K562 (cell line): Measurements from ENCODE around the gene TMEM129. TPM values are rescaled to one million over a fixed set of nuclear protein-coding genes. Genes with fewer than 3 reads are reported as not detected.

ENCODE experiments used
- ATAC-seq: fragments of 200-7000 bp; cut with Tn5 transposase; 3 replicates; pipeline ENCODE4 v1.9.1; 2020; ENCODE audit warnings: moderate library complexity
- BruUV-seq: library from RNA; stranded (reverse); fragments of 400-500 nt; replicated peaks from 2 replicates; lab custom pipeline; 2021; lab: Mats Ljungman, UMichigan
- CTCF ChIA-PET: fragments of 300-600 bp; formaldehyde crosslinking; extraction: SDS; loops from one replicate; lab custom pipeline; 2021; ENCODE audit warnings: low intra/inter-chr PET ratio; lab: Yijun Ruan, JAX
- POLR2A ChIA-PET: fragments of 300-600, 350-650 bp; sonication (Branson Sonifier 250); formaldehyde crosslinking; extraction: SDS; loops from one replicate; lab custom pipeline; 2021; ENCODE audit warnings: antibody characterized with exemption, inconsistent platforms; lab: Yijun Ruan, JAX
- DNase-seq, 4 experiments: peaks; one replicate each; pipeline versions ENCODE4 v3.0.0 to v3.0.0-alpha.2; 2011 to 2018; ENCODE audit warnings: low spot score in 3 of 4, mixed read lengths in 3 of 4; ENCODE audit errors: extremely low read depth in 1 of 4
- FAIRE-seq: peaks from 2 replicates; lab custom pipeline; 2011; peaks lifted over from hg19 to GRCh38; lab: Jason Lieb, UNC
- H2AFZ ChIP-seq: 2 replicates; pipeline ENCODE4 v1.6.0; 2011; ENCODE audit warnings: low read depth, low read length, control low read depth, inconsistent platforms
- H3K27ac ChIP-seq: fragments of 200-600 bp; 3 replicates; pipeline ENCODE4 v1.8.0; 2011; ENCODE audit warnings: low read depth, mild to moderate bottlenecking, control low read depth, inconsistent platforms, low read length, moderate library complexity, mixed read lengths; ENCODE audit errors: extremely low read depth
- H3K27me3 ChIP-seq, 2 experiments: fragments of 300-600 bp in 1 of 2; 2 replicates in 1 of 2; 3 replicates in 1 of 2; pipeline versions ENCODE4 v1.6.0 to v1.8.0; 2011; ENCODE audit warnings: inconsistent platforms in 2 of 2, low read length in 2 of 2, mild to moderate bottlenecking in 1 of 2, mixed read lengths in 1 of 2, moderate library complexity in 1 of 2; ENCODE audit not compliant: control insufficient read depth in 2 of 2, insufficient read depth in 2 of 2
- H3K36me3 ChIP-seq: fragments of 300-600 bp; 3 replicates; pipeline ENCODE4 v1.8.0; 2011; ENCODE audit warnings: mild to moderate bottlenecking, low read length, inconsistent platforms; ENCODE audit not compliant: control insufficient read depth, insufficient read depth
- H3K4me1 ChIP-seq, 2 experiments: fragments of 200-600 bp in 1 of 2; replicated peaks in 1 of 2; 2 replicates in 1 of 2; 3 replicates in 1 of 2; pipeline versions ENCODE4 v1.5.1 to v1.8.0; 2011; ENCODE audit warnings: inconsistent platforms in 2 of 2, low read length in 2 of 2, mild to moderate bottlenecking in 1 of 2, mixed read lengths in 1 of 2, moderate library complexity in 1 of 2; ENCODE audit not compliant: control insufficient read depth in 2 of 2, insufficient read depth in 2 of 2
- H3K4me2 ChIP-seq: 2 replicates; pipeline ENCODE4 v1.6.1; 2011; ENCODE audit warnings: low read length, control low read depth, inconsistent platforms, mixed read lengths; ENCODE audit not compliant: insufficient read depth
- H3K4me3 ChIP-seq: fragments of 200-600 bp; sonication (generic), shearing (Covaris generic); 2 replicates; pipeline ENCODE4 v1.5.1; 2016; ENCODE audit warnings: control low read depth, inconsistent platforms
- H3K79me2 ChIP-seq: fragments of 200-600 bp; 3 replicates; pipeline ENCODE4 v1.8.0; 2011; ENCODE audit warnings: low read length, inconsistent platforms; ENCODE audit not compliant: control insufficient read depth, insufficient read depth
- H3K9ac ChIP-seq, 2 experiments: 2 replicates each; pipeline versions ENCODE4 v1.6.0 to v1.6.1; 2011; ENCODE audit warnings: low read depth in 2 of 2, low read length in 2 of 2, control low read depth in 1 of 2, inconsistent platforms in 1 of 2, mild to moderate bottlenecking in 1 of 2, mixed read lengths in 1 of 2; ENCODE audit not compliant: insufficient read depth in 1 of 2
- H3K9me1 ChIP-seq: one replicate; pipeline ENCODE4 v1.6.0; 2011; ENCODE audit warnings: inconsistent platforms, mild to moderate bottlenecking, low read length, moderate library complexity; ENCODE audit not compliant: control insufficient read depth, insufficient read depth
- H3K9me3 ChIP-seq: replicated peaks from 2 replicates; pipeline ENCODE4 v1.5.1; 2011; ENCODE audit warnings: low read depth, low read length, inconsistent platforms; ENCODE audit not compliant: control insufficient read depth, insufficient read depth
- H4K20me1 ChIP-seq: replicated peaks from 2 replicates; pipeline ENCODE4 v1.6.1; 2011; ENCODE audit warnings: low read length, inconsistent platforms, mixed read lengths; ENCODE audit not compliant: control insufficient read depth, insufficient read depth
- CXXC5 ChIP-seq: fragments of 250-450 bp; sonication (Bioruptor Pico); IDR thresholded peaks from 2 replicates; pipeline ENCODE4 v1.8.0; 2022; ENCODE audit warnings: inconsistent platforms, mild to moderate bottlenecking, moderate library complexity
- FOSL1 ChIP-seq: fragments of 200-800 bp; sonication (Bioruptor generic); conservative IDR thresholded peaks from 2 replicates; pipeline ENCODE4 v1.6.1; 2016; ENCODE audit warnings: missing genetic modification characterization, missing compliant biosample characterization
- SFPQ ChIP-seq: fragments of 200-400 bp; formaldehyde crosslinking; IDR thresholded peaks from 2 replicates; pipeline ENCODE4 v1.6.1; 2017; ENCODE audit warnings: mild to moderate bottlenecking, low read depth, low read length, moderate library complexity
- ZNF57 ChIP-seq: fragments of 450-650 bp; formaldehyde crosslinking; IDR thresholded peaks from 2 replicates; pipeline ENCODE4 v1.4.0; 2020; ENCODE audit warnings: mild to moderate bottlenecking, moderate library complexity
- WGBS: fragments of 100-300 bp; shearing (Covaris generic); methylation state at CpG from one replicate; pipeline ENCODE4 v1.1.6; 2016; ENCODE audit warnings: low coverage, mixed read lengths; ENCODE audit not compliant: insufficient coverage; ENCODE audit errors: missing lambda C conversion rate; 5-methylcytosine and 5-hydroxymethylcytosine counted together
- in situ Hi-C: fragments of 300-500 bp; cut with MboI; formaldehyde crosslinking; loops from 4 replicates; pipeline ENCODE4 v1.15.0; 2018; ENCODE audit warnings: inconsistent platforms, mixed read lengths
- intact Hi-C: fragments of 100-400 bp; cut with micrococcal nuclease; formaldehyde crosslinking; loops from 2 replicates; pipeline ENCODE4 v1.14.2; 2022
- polyA plus RNA-seq, 8 experiments: library from polyadenylated mRNA; depleted of rRNA in 4 of 8; stranded (reverse) in 5 of 8; unstranded in 3 of 8; fragments of >200 nt; fragmentation: Nextera tagmentation in 2 of 8; fragmentation: Illumina TruSeq in 1 of 8; extraction: Ambion mirVana in 2 of 8; extraction: Trizol in 1 of 8; gene quantifications; 2 replicates each; pipeline versions ENCODE4 v1.2.1 to v1.2.3, GENCODE V29; 2011 to 2014; ENCODE audit warnings: inconsistent platforms in 1 of 8, missing spikeins in 1 of 8
- total RNA-seq, 7 experiments: library from RNA; depleted of rRNA in 6 of 7; stranded (reverse); fragments of >200 nt in 6 of 7; fragmentation: Illumina TruSeq in 2 of 7; extraction: Trizol in 2 of 7; gene quantifications; 2 replicates each; pipeline versions ENCODE4 v1.2.1 to v1.2.3, GENCODE V29; 2011 to 2021; ENCODE audit warnings: low replicate concordance in 1 of 7
- TF ChIP-seq, protein P1 (sequence below): fragments of 450-650 bp; IDR thresholded peaks from 2 replicates; pipeline ENCODE4 v1.6.1; 2016; ENCODE audit warnings: mild to moderate bottlenecking, moderate library complexity

TMEM129 gene
- total and polyA plus RNA-seq, 9 of the 15 experiments (the other 6 are each of a cell fraction or from before 2014, with no cell fraction given): 0.34 to 47.2 (median 18.8) TPM

- no peaks in the 10 kb centered on the region for H4K20me1 ChIP-seq
- H3K4me3 ChIP-seq: no peak overlapping the region
- 46% methylated on average over 16 of the region's 27 CpGs for WGBS
- no peaks in the 10 kb centered on the region for H3K9me3 ChIP-seq
- H2AFZ ChIP-seq: peak overlapping the region; percentile 72; the same call in 1 of the 2 replicates
- no peak overlapping the region for H3K27ac ChIP-seq
- DNase-seq: no peak
- no peak overlapping the region for H3K4me2 ChIP-seq
- H3K9me1 ChIP-seq: no peaks in the 10 kb centered on the region
- CTCF ChIA-PET: no interaction called here
- BruUV-seq: no TSS peak
- H3K79me2 ChIP-seq: no peaks in the 10 kb centered on the region
- no peak for FAIRE-seq
- H3K36me3 ChIP-seq: no peaks in the 10 kb centered on the region
- peaks cover 8 to 97% of the 10 kb centered on the region in 2 experiments; a peak in 4 of 5 replicates for H3K4me1 ChIP-seq
- ATAC-seq: no peak
- POLR2A ChIA-PET: interaction anchor here (0.5 to 1.2 kb wide), 5 partner anchors 9 to 46 kb away, joined by 3 to 5 read pairs (median 3); partner anchors contain the start of genes SLBP, TACC3 and TMEM129
- intact Hi-C loops: no loop called here
- H3K9ac ChIP-seq: peak overlapping the region in 1 of 2 experiments; percentile 21; a peak in 1 of 4 replicates
- no peaks in the 10 kb centered on the region for H3K27me3 ChIP-seq
- in situ Hi-C loops: no loop called here
- no peak for TF ChIP-seq SFPQ
- TF ChIP-seq ZNF57 (CRISPR knock-in tag): no peak
- no peak for TF ChIP-seq CXXC5 (CRISPR knock-in tag)
- TF ChIP-seq, protein P1, sequence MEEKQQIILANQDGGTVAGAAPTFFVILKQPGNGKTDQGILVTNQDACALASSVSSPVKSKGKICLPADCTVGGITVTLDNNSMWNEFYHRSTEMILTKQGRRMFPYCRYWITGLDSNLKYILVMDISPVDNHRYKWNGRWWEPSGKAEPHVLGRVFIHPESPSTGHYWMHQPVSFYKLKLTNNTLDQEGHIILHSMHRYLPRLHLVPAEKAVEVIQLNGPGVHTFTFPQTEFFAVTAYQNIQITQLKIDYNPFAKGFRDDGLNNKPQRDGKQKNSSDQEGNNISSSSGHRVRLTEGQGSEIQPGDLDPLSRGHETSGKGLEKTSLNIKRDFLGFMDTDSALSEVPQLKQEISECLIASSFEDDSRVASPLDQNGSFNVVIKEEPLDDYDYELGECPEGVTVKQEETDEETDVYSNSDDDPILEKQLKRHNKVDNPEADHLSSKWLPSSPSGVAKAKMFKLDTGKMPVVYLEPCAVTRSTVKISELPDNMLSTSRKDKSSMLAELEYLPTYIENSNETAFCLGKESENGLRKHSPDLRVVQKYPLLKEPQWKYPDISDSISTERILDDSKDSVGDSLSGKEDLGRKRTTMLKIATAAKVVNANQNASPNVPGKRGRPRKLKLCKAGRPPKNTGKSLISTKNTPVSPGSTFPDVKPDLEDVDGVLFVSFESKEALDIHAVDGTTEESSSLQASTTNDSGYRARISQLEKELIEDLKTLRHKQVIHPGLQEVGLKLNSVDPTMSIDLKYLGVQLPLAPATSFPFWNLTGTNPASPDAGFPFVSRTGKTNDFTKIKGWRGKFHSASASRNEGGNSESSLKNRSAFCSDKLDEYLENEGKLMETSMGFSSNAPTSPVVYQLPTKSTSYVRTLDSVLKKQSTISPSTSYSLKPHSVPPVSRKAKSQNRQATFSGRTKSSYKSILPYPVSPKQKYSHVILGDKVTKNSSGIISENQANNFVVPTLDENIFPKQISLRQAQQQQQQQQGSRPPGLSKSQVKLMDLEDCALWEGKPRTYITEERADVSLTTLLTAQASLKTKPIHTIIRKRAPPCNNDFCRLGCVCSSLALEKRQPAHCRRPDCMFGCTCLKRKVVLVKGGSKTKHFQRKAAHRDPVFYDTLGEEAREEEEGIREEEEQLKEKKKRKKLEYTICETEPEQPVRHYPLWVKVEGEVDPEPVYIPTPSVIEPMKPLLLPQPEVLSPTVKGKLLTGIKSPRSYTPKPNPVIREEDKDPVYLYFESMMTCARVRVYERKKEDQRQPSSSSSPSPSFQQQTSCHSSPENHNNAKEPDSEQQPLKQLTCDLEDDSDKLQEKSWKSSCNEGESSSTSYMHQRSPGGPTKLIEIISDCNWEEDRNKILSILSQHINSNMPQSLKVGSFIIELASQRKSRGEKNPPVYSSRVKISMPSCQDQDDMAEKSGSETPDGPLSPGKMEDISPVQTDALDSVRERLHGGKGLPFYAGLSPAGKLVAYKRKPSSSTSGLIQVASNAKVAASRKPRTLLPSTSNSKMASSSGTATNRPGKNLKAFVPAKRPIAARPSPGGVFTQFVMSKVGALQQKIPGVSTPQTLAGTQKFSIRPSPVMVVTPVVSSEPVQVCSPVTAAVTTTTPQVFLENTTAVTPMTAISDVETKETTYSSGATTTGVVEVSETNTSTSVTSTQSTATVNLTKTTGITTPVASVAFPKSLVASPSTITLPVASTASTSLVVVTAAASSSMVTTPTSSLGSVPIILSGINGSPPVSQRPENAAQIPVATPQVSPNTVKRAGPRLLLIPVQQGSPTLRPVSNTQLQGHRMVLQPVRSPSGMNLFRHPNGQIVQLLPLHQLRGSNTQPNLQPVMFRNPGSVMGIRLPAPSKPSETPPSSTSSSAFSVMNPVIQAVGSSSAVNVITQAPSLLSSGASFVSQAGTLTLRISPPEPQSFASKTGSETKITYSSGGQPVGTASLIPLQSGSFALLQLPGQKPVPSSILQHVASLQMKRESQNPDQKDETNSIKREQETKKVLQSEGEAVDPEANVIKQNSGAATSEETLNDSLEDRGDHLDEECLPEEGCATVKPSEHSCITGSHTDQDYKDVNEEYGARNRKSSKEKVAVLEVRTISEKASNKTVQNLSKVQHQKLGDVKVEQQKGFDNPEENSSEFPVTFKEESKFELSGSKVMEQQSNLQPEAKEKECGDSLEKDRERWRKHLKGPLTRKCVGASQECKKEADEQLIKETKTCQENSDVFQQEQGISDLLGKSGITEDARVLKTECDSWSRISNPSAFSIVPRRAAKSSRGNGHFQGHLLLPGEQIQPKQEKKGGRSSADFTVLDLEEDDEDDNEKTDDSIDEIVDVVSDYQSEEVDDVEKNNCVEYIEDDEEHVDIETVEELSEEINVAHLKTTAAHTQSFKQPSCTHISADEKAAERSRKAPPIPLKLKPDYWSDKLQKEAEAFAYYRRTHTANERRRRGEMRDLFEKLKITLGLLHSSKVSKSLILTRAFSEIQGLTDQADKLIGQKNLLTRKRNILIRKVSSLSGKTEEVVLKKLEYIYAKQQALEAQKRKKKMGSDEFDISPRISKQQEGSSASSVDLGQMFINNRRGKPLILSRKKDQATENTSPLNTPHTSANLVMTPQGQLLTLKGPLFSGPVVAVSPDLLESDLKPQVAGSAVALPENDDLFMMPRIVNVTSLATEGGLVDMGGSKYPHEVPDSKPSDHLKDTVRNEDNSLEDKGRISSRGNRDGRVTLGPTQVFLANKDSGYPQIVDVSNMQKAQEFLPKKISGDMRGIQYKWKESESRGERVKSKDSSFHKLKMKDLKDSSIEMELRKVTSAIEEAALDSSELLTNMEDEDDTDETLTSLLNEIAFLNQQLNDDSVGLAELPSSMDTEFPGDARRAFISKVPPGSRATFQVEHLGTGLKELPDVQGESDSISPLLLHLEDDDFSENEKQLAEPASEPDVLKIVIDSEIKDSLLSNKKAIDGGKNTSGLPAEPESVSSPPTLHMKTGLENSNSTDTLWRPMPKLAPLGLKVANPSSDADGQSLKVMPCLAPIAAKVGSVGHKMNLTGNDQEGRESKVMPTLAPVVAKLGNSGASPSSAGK: no peak
- no peak for TF ChIP-seq FOSL1 (tag)
Observed at GRCh38 chr4:1758306-1759121, 37.4 kb upstream of the TMEM129 start.
